Measurements from ENCODE around the gene WDR17. TPM values are rescaled to one million over a fixed set of nuclear protein-coding genes. Genes with fewer than 3 reads are reported as not detected.
A peak's percentile ranks its signal among the peaks of the same experiment; 100 is the strongest.

WDR17 gene
- total RNA-seq, 1 donor, result 0.36 TPM

DNA sequence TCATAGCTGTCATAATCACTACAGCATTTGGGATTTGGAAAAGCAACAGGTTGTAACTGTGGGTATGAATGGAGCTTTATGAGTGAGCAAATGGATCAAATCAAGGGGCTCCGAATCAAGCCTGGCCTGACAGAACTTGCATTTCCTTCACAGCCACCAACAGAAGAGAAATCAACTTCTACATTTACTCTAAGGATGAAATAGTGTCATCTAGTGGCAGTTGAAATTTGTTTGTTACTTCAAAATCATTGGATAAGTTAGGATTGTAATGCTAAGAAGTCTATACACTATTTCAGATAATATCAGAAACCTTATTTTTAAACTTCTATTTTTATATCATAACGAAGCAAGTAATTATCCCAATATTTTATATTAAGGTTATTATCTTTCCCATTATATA is 10.7 kb upstream of the WDR17 start:
- Histone ChIP-seq H3K27ac (ENCODE audit: low read depth, low read length) (no peak overlapping the region), H3K27me3 (ENCODE audit: insufficient read depth, low read length) (no peaks in the 10 kb centered on the region), H2AFZ (ENCODE audit: low read length) (peak overlapping the region; percentile 46), H3K36me3 (ENCODE audit: insufficient read depth, low read length) (no peaks in the 10 kb centered on the region), H3K79me2 (ENCODE audit: insufficient read depth, low read length) (no peaks in the 10 kb centered on the region), H4K20me1 (ENCODE audit: insufficient read depth, low read length) (no peaks in the 10 kb centered on the region), H3K9me3 (ENCODE audit: low read depth, low read length) (no peaks in the 10 kb centered on the region), H3K4me2 (ENCODE audit: insufficient read depth, low read length) (no peak overlapping the region), H3K4me3 (ENCODE audit: insufficient read depth, low read length) (no peak overlapping the region), H3K4me1 (ENCODE audit: insufficient read depth, low read length) (no peaks in the 10 kb centered on the region)
- peak; percentile 40 for TF ChIP-seq CTCF (IDR thresholded peaks at IDR 0.05; ENCODE audit: extremely low read depth, low read depth, low read length)
- DNase-seq (ENCODE audit: insufficient read length, low spot score, missing footprints), result no peak

GRCh38 chr4:176063718-176064117 is 1.9 kb upstream of the WDR17 start:
- no peaks in the 10 kb centered on the region for H4K20me1 ChIP-seq (ENCODE audit: insufficient read depth, low read length)
- no peaks in the 10 kb centered on the region for H3K27me3 ChIP-seq (ENCODE audit: insufficient read depth, low read length)
- H3K4me2 ChIP-seq (ENCODE audit: insufficient read depth, low read length), result no peak overlapping the region
- no peak overlapping the region for H2AFZ ChIP-seq (ENCODE audit: low read length)
- H3K9me3 ChIP-seq (ENCODE audit: low read depth, low read length), result no peaks in the 10 kb centered on the region
- H3K36me3 ChIP-seq (ENCODE audit: insufficient read depth, low read length), result no peaks in the 10 kb centered on the region
- H3K27ac ChIP-seq (ENCODE audit: low read depth, low read length), result no peak overlapping the region
- H3K79me2 ChIP-seq (ENCODE audit: insufficient read depth, low read length), result no peaks in the 10 kb centered on the region
- DNase-seq (ENCODE audit: insufficient read length, low spot score, missing footprints), result no peak
- H3K4me1 ChIP-seq (ENCODE audit: insufficient read depth, low read length), result peaks cover 8% of the 10 kb centered on the region
- no peak for TF ChIP-seq CTCF (IDR thresholded peaks at IDR 0.05; ENCODE audit: extremely low read depth, low read depth, low read length)
- no peak overlapping the region for H3K4me3 ChIP-seq (ENCODE audit: insufficient read depth, low read length)

GRCh38 chr4:176064539-176064938 is 1.1 kb upstream of the WDR17 start:
- no peak for TF ChIP-seq CTCF (IDR thresholded peaks at IDR 0.05; ENCODE audit: extremely low read depth, low read depth, low read length)
- Histone ChIP-seq H4K20me1 (ENCODE audit: insufficient read depth, low read length) (no peaks in the 10 kb centered on the region), H3K9me3 (ENCODE audit: low read depth, low read length) (no peaks in the 10 kb centered on the region), H3K36me3 (ENCODE audit: insufficient read depth, low read length) (no peaks in the 10 kb centered on the region), H2AFZ (ENCODE audit: low read length) (no peak overlapping the region), H3K79me2 (ENCODE audit: insufficient read depth, low read length) (no peaks in the 10 kb centered on the region), H3K4me2 (ENCODE audit: insufficient read depth, low read length) (no peak overlapping the region), H3K4me1 (ENCODE audit: insufficient read depth, low read length) (peaks cover 8% of the 10 kb centered on the region), H3K4me3 (ENCODE audit: insufficient read depth, low read length) (no peak overlapping the region), H3K27me3 (ENCODE audit: insufficient read depth, low read length) (no peaks in the 10 kb centered on the region), H3K27ac (ENCODE audit: low read depth, low read length) (no peak overlapping the region)
- DNase-seq (ENCODE audit: insufficient read length, low spot score, missing footprints), result peak; percentile 64

DNA sequence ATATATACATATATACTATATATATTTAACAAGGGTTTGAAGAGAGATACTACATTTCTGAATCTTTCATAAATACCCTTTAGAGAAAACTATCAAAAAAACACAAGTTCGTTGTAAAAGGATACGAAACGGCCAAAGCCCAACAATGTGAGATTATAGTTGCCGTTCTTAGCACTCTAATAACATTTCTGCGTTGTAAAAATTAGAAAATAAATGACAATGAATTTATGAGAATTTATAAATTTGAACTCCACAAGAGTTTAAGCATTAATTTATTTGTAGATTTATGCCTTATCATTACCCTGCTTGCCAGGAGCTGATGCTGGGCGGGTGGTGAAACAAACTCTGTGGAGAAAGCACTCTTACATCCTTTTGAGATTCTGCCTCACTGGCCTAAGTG is 1.1 kb downstream of the WDR17 start:
- DNase-seq (ENCODE audit: insufficient read length, low spot score, missing footprints), result peak; percentile 59
- Histone ChIP-seq H3K4me2 (ENCODE audit: insufficient read depth, low read length) (no peak overlapping the region), H3K4me3 (ENCODE audit: insufficient read depth, low read length) (no peak overlapping the region), H3K36me3 (ENCODE audit: insufficient read depth, low read length) (no peaks in the 10 kb centered on the region), H3K27me3 (ENCODE audit: insufficient read depth, low read length) (no peaks in the 10 kb centered on the region), H3K79me2 (ENCODE audit: insufficient read depth, low read length) (no peaks in the 10 kb centered on the region), H3K27ac (ENCODE audit: low read depth, low read length) (no peak overlapping the region), H3K4me1 (ENCODE audit: insufficient read depth, low read length) (peaks cover 8% of the 10 kb centered on the region), H2AFZ (ENCODE audit: low read length) (no peak overlapping the region), H3K9me3 (ENCODE audit: low read depth, low read length) (no peaks in the 10 kb centered on the region), H4K20me1 (ENCODE audit: insufficient read depth, low read length) (no peaks in the 10 kb centered on the region)
- TF ChIP-seq CTCF (IDR thresholded peaks at IDR 0.05; ENCODE audit: extremely low read depth, low read depth, low read length), result no peak

All from osteoblast (primary cell).